ENCODE results near the gene BIRC6.
"Not testable (repeated sequence)": the region's sequence is repeated elsewhere in the genome, so short reads cannot be mapped to it uniquely, and the experiment has no call there.

BIRC6 gene

DNA sequence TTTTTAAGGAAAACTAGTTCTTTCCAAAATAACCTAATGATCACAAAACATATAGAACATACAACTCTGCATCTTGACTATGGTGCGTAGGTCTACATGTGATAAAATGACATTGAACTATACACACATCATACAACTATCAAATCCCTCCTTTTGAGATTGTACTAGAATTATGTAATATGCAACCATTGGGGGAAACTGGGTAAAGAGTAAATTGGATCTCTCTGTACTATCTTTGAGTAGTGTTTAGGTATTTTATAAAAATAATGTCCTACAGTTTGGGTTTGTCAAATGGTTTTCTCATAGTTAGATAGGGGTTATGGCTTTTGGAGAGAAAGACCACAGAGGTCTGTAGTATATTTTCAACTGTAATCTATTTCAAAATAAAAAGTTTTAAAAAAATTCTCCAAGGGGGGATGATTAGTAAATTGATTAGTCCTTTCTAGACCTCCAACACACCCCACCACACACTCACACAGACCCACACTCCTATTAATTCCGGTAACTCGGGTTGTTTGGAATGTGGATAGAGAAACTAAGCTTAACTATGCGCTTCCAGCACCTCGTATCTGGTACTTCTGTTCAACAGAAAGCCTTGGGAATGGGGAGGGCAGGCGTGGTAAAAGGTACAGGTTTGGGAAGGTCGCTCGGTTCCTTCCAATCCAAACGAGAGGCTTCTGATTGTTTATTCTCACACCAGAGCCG is 695 bp upstream of the BIRC6 start:
- FAIRE-seq (no peak), DNase-seq (ENCODE audit: insufficient read length, low spot score) (no peak)
- no peak for TF ChIP-seq CTCF (IDR thresholded peaks at IDR 0.05; ENCODE audit: insufficient read depth, missing control alignments)

DNA sequence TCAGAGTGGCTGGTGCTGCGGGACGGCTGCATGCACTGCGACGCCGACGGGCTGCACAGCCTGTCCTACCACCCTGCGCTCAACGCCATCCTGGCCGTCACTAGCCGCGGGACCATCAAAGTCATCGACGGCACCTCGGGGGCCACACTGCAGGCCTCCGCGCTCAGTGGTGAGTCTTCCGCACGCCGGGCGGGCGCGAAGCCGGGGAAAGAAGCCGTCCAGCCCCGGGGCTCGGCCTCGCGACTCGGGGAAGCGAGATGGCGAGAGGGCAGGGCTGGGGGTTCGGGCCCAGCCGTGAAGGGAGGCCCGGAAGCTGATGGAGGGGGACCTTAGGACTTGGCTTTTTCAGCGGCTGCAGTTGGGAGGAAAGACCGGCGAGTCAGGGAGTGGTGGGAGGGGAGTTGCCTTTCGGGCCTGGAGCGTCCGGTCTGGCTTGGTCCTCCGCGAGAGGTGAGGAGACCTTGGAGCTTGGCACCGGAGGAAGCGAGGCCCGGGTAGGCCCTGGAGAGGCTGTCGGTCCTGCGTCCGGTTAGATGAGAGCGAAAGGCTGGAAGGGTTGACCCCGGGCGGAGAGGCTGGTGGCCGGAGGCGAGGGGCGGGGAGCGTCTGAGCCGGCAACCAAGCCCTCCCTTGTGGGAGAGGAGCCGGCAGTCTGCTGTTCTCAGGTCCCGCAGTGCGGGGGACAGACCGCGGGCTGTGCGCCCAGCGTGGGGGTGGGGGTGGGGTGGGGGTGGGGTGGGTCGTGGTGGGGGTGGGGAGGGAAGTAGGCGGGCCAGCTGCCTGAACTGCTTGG is 691 bp downstream of the BIRC6 start:
- DNase-seq (ENCODE audit: insufficient read length, low spot score) (no peak), FAIRE-seq (no peak)
- no peak for TF ChIP-seq CTCF (IDR thresholded peaks at IDR 0.05; ENCODE audit: insufficient read depth, missing control alignments)

- FAIRE-seq = no peak
- no peak for DNase-seq (ENCODE audit: insufficient read length, low spot score)
- TF ChIP-seq CTCF (IDR thresholded peaks at IDR 0.05; ENCODE audit: insufficient read depth, missing control alignments) = no peak
Observed at GRCh38 chr2:32358111-32358482, 1.3 kb downstream of the BIRC6 start.

DNA sequence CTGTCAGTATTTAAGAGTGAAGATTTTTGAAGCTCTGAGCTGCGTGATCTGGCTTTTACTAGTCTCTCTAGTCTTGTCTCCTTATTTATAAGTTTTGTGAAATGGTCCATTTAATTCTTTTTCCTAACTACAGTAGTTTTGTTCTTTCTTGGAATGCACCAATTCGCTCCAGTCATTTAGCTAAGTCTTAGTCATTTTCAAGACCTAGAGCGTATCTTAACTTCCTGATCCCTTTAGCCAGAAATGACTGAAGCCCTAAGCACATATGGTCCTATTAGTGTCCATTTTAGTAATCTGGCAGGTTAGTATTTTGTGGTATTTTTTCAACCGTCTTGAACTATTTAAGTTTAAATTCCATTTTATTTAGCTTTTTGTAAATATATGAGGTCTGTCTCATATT is 3.6 kb downstream of the BIRC6 start:
- no peak for DNase-seq (ENCODE audit: insufficient read length, low spot score)
- FAIRE-seq = no peak
- TF ChIP-seq CTCF (IDR thresholded peaks at IDR 0.05; ENCODE audit: insufficient read depth, missing control alignments) = no peak

GRCh38 chr2:32362997-32363396 is 6.2 kb downstream of the BIRC6 start:
- not testable (repeated sequence) for FAIRE-seq; DNase-seq (ENCODE audit: insufficient read length, low spot score)

DNA sequence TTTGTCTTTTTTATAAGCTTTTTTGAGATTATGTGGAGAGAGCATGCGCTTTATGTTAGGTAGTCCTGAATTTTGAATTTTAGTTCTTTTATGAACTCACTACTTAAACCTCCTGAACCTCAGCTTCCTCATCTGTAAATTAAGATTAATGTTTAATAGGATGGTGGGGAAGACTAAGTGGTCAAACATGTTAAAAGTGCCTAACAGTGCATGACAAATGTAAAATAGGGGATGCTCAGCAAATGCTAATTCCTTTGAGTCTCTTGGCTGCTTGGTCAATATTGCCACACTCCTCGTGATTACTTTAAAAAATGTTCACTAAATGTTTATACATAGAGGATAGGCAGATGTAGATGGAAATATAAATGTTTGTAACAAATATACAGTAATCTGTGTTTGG is 6.8 kb downstream of the BIRC6 start:
- FAIRE-seq = no peak

DNA sequence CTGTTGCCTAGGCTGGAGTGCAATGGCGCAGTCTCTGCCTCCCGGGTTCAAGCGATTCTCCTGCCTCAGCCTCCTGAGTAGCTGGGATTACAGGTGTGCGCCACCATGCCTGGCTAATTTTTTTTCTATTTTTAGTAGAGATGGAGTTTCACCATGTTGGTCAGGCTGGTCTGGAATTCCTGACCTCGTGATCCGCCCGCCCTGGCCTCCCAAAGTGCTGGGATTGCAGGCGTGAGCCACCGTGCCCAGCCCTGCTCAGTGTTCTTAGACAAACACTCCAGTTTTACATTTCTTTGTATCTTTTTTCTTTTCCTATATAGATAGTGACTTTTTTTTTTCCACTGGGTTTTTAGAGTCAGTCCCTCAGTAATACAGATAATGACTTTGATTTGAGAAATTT is 7.5 kb downstream of the BIRC6 start:
- FAIRE-seq; DNase-seq (ENCODE audit: insufficient read length, low spot score): not testable (repeated sequence)

More for the DNA sequence above, 6.8 kb downstream of the BIRC6 start:
- no peak for TF ChIP-seq CTCF (IDR thresholded peaks at IDR 0.05; ENCODE audit: insufficient read depth, missing control alignments)
- no peak for DNase-seq (ENCODE audit: insufficient read length, low spot score)

DNA sequence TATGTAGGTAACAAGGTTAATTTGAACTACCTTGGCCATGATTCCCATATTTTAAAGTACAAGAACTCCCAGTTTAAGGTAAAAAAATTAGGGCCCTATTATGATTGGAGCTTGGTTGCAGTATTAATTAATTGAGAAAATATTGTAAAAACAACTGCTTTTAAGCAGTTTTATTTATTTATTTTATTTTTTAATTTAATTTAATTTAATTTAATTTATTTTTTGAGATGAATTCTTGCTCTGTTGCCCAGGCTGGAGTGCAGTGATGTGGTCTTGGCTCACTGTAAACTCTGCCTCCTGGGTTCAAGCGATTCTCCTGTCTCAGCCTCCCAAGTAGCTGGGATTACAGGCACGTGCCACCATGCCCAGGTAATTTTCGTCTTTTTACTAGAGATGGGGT is 8.9 kb downstream of the BIRC6 start:
- not testable (repeated sequence) for FAIRE-seq; DNase-seq (ENCODE audit: insufficient read length, low spot score)

All from D721Med (cell line).